Epithelial cell of umbilical artery (primary cell): ENCODE measurements around the gene ATF4. TPM values are rescaled to one million over a fixed set of nuclear protein-coding genes. Genes with fewer than 3 reads are reported as not detected.

Experiments used
- total RNA-seq: library from RNA; depleted of rRNA; stranded (reverse); fragments of >200 nt; gene quantifications from 2 replicates; pipeline ENCODE4 v1.2.3, GENCODE V29; 2014

The ATF4 gene
- total RNA-seq: 183 and 249 TPM in 2 replicates

GRCh38 chr22:39520226-39521105, at the start of gene ATF4:
ATF4 (plus strand) TSS chr22:39520562; CDS start chr22:39521446, 884 bp downstream.

GRCh38 chr22:39502109-39502788, 18.1 kb upstream of the ATF4 start, which contains the start of gene MIEF1:
MIEF1 (plus strand) TSS chr22:39502290; CDS start chr22:39511295, 9,005 bp downstream.

GRCh38 chr22:39532215-39533073, 12.1 kb downstream of the ATF4 start, which contains the start of gene RPS19BP1:
RPS19BP1 (minus strand) TSS chr22:39532748; CDS start chr22:39532738, 10 bp downstream.

GRCh38 chr22:39570665-39571064, 50.3 kb downstream of the ATF4 start, which contains the start of gene CACNA1I:
CACNA1I (plus strand) TSS chr22:39570753; CDS start chr22:39570753, 0 bp downstream.

Other genes with a start within 250 kb of the ATF4 start
- 1,675 and 4,052 TPM in 2 replicates for gene RPL3, start 200.9 kb upstream of the ATF4 start, total RNA-seq
- 1.8 and 2.6 TPM in 2 replicates for gene SYNGR1, start 170.6 kb upstream of the ATF4 start, total RNA-seq
- gene TAB1, start 120.8 kb upstream of the ATF4 start, total RNA-seq: 10.1 and 13.5 TPM in 2 replicates
- under 0.01 TPM in 1 of 2 replicates, not detected in the other for gene MGAT3, start 63.5 kb upstream of the ATF4 start, total RNA-seq
- 20.8 and 21.1 TPM in 2 replicates for gene MIEF1, start 18.3 kb upstream of the ATF4 start, total RNA-seq
- 47.6 and 78.6 TPM in 2 replicates for gene RPS19BP1, start 12.2 kb downstream of the ATF4 start, total RNA-seq
- gene CACNA1I, start 50.2 kb downstream of the ATF4 start, total RNA-seq: not detected in 2 replicates